Measurements from ENCODE around the gene NYAP2. TPM values are rescaled to one million over a fixed set of nuclear protein-coding genes. Genes with fewer than 3 reads are reported as not detected.

NYAP2 gene
- total RNA-seq, 3 donors from 2014 or later = 0.09 TPM; not detected in 1

- Histone ChIP-seq H3K9me3 (no peaks in the 10 kb centered on the region), H3K36me3 (ENCODE audit: low read depth) (no peaks in the 10 kb centered on the region), H3K4me3 (no peak overlapping the region), H3K4me1 (ENCODE audit: low read depth) (no peaks in the 10 kb centered on the region)
- no peak for TF ChIP-seq CTCF (IDR thresholded peaks at IDR 0.05)
- intact Hi-C loops (cut with DNase I, micrococcal nuclease) = no loop called here
- ATAC-seq (no peak), DNase-seq (no peak)
These were observed 25.8 kb downstream of the NYAP2 start for GRCh38 chr2:225425284-225425683.

GRCh38 chr2:225428360-225428759 is 28.9 kb downstream of the NYAP2 start:
- intact Hi-C loops (cut with DNase I, micrococcal nuclease) = no loop called here
- TF ChIP-seq CTCF (IDR thresholded peaks at IDR 0.05) = no peak
- H3K4me3 ChIP-seq = no peak overlapping the region
- no peaks in the 10 kb centered on the region for H3K36me3 ChIP-seq (ENCODE audit: low read depth)
- DNase-seq (no peak), ATAC-seq (no peak)
- H3K4me1 ChIP-seq (ENCODE audit: low read depth) = no peaks in the 10 kb centered on the region
- no peaks in the 10 kb centered on the region for H3K9me3 ChIP-seq

DNA sequence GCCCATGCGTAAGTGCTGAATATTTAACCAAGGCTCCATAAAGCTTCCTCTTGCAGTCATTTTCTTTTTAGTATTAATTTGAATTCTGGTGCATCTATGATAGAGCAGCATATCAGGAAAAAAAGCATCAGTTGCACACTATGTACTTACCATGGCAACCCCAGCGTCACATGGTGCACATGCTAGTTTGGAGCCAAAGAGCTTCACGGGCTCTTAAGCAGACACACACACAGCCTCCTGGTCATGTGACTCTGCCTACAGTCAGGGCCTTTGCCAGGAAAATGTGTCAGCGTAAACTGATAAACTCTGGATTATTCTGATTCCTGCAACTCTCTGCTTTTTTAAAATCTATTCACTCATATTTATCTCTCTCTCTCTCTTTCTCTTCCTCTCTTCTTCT is 30.2 kb downstream of the NYAP2 start:
- H3K4me1 ChIP-seq (ENCODE audit: low read depth) = no peaks in the 10 kb centered on the region
- peak; percentile 32 for ATAC-seq
- no peak for TF ChIP-seq CTCF (IDR thresholded peaks at IDR 0.05)

GRCh38 chr2:225431105-225431863 is 31.8 kb downstream of the NYAP2 start:
- DNase-seq (no peak), ATAC-seq (no peak)
- H3K4me1 ChIP-seq (ENCODE audit: low read depth) = no peaks in the 10 kb centered on the region
- intact Hi-C loops (cut with DNase I, micrococcal nuclease) = no loop called here
- H3K4me3 ChIP-seq = no peak overlapping the region
- no peaks in the 10 kb centered on the region for H3K9me3 ChIP-seq
- TF ChIP-seq CTCF (IDR thresholded peaks at IDR 0.05) = no peak
- H3K36me3 ChIP-seq (ENCODE audit: low read depth) = no peaks in the 10 kb centered on the region

More for the DNA sequence above, 30.2 kb downstream of the NYAP2 start:
- intact Hi-C loops (cut with DNase I, micrococcal nuclease) = no loop called here
- H3K9me3 ChIP-seq = no peaks in the 10 kb centered on the region
- no peak overlapping the region for H3K4me3 ChIP-seq
- H3K36me3 ChIP-seq (ENCODE audit: low read depth) = no peaks in the 10 kb centered on the region
- peak in 1 of 3 donors; percentile 3 for DNase-seq

DNA sequence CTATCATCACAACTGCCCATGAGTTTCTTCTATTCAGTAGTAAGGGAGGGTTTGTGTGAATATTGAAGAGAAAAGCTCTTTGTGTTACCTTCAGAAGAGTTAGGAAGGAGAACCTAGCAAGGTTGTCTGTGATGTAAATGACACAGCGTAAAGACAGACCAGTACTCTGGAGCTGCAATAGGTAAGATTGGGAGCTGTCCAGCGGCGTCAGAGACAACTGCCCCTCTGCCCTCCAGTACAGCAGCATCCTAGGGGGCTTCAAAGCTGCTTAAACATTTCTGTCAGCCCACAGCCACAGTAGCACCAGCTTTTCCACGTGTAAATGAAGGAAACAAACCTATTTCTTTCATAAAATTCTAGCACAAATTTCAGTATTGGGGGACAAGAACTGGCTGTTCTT is 34.5 kb downstream of the NYAP2 start:
- Histone ChIP-seq H3K4me1 (ENCODE audit: low read depth) (no peaks in the 10 kb centered on the region), H3K9me3 (no peaks in the 10 kb centered on the region), H3K36me3 (ENCODE audit: low read depth) (no peaks in the 10 kb centered on the region), H3K4me3 (no peak overlapping the region)
- no peak for DNase-seq
- no peak for ATAC-seq
- intact Hi-C loops (cut with DNase I, micrococcal nuclease) = no loop called here
- TF ChIP-seq CTCF (IDR thresholded peaks at IDR 0.05) = no peak
